Muscle of arm (tissue), 12 donors: Measurements from ENCODE around the gene HES3. TPM values are rescaled to one million over a fixed set of nuclear protein-coding genes. Genes with fewer than 3 reads are reported as not detected.
A peak's percentile ranks its signal among the peaks of the same experiment; 100 is the strongest.
"Not testable (repeated sequence)": the region's sequence is repeated elsewhere in the genome, so short reads cannot be mapped to it uniquely, and the experiment has no call there.

ENCODE experiments used
- DNase-seq: peaks from one replicate; pipeline ENCODE4 v3.0.0-alpha.2; 2013
- polyA plus RNA-seq, 12 donors: library from polyadenylated mRNA; unstranded; fragments of 120-200 nt; gene quantifications; one replicate each; pipeline ENCODE4 v1.2.1, GENCODE V29; 2013; ENCODE audit not compliant: insufficient read length in 12 of 12

The HES3 gene
- polyA plus RNA-seq, 12 donors: not detected

- DNase-seq: no peak
Measured at GRCh38 chr1:6218375-6219164, 25.4 kb upstream of the HES3 start.

- not testable (repeated sequence) for DNase-seq
Measured at GRCh38 chr1:6219641-6220040, 24.3 kb upstream of the HES3 start.

- DNase-seq: no peak
Measured at GRCh38 chr1:6220236-6220635, 23.7 kb upstream of the HES3 start.

GRCh38 chr1:6221210-6221784, 22.7 kb upstream of the HES3 start:
- DNase-seq: no peak

GRCh38 chr1:6222636-6223035, 21.3 kb upstream of the HES3 start:
- DNase-seq: peak; percentile 69

- DNase-seq: no peak
Measured at GRCh38 chr1:6223617-6224016, 20.4 kb upstream of the HES3 start.

- DNase-seq: no peak
Measured at GRCh38 chr1:6224718-6225117, 19.3 kb upstream of the HES3 start.

- no peak for DNase-seq
Measured at GRCh38 chr1:6225651-6226050, 18.3 kb upstream of the HES3 start.

- DNase-seq: no peak
Measured at GRCh38 chr1:6233376-6233775, 10.6 kb upstream of the HES3 start.

GRCh38 chr1:6234502-6235295, 9.3 kb upstream of the HES3 start:
- DNase-seq: no peak

GRCh38 chr1:6235296-6235677, 8.7 kb upstream of the HES3 start:
- DNase-seq: no peak

GRCh38 chr1:6237093-6237492, 6.9 kb upstream of the HES3 start:
- no peak for DNase-seq

GRCh38 chr1:6239213-6239752, 4.7 kb upstream of the HES3 start:
- no peak for DNase-seq

- DNase-seq: no peak
Measured at GRCh38 chr1:6239950-6240768, 3.8 kb upstream of the HES3 start.

GRCh38 chr1:6241107-6241886, 2.7 kb upstream of the HES3 start:
- DNase-seq: no peak

GRCh38 chr1:6241887-6242740, 1.9 kb upstream of the HES3 start:
- no peak for DNase-seq

- no peak for DNase-seq
Measured at GRCh38 chr1:6243053-6243834, 735 bp upstream of the HES3 start.

GRCh38 chr1:6244401-6245049, 546 bp downstream of the HES3 start:
- no peak for DNase-seq
